Stimulated activated CD8-positive, alpha-beta memory T cell treated with anti-CD3 and anti-CD28 coated beads, Interleukin-4, amount 100 ng/mL, for 4 hours (primary cell): Measurements from ENCODE around the gene FBLN1.
"Not testable (repeated sequence)": the region's sequence is repeated elsewhere in the genome, so short reads cannot be mapped to it uniquely, and the experiment has no call there.

Source experiments
- DNase-seq, 2 donors: peaks; one replicate each; pipeline ENCODE4 v3.0.0-alpha.2; 2020; ENCODE audit warnings: low read depth in 2 of 2, low spot score in 1 of 2

FBLN1 gene

DNA sequence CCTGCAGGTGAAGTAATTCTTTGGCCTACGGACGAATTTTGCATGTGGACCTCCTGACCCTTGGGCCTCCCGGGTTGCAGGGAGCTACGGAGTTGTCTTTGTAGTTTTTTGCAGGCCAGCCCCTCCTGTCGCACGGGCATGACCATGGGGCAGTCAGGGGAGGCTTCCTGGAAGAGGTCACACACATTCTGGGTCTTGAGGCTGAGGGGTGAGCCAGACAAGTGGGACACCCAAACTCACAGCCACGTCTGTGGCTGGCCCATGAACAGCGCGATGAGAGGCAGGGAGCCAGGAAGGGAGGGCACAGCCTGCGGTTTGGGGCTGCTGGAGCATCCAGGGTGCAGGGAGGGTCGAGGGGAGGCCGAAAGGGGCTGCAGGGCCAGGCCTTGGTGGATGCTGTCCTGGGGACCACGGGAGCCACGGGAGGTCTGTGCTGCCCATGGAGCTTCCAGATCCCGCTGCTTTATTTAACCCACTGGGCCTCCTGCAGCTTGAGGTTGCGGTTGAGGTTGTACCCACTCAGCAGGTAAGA, 78.9 kb downstream of the FBLN1 start:
- no peak for DNase-seq

DNA sequence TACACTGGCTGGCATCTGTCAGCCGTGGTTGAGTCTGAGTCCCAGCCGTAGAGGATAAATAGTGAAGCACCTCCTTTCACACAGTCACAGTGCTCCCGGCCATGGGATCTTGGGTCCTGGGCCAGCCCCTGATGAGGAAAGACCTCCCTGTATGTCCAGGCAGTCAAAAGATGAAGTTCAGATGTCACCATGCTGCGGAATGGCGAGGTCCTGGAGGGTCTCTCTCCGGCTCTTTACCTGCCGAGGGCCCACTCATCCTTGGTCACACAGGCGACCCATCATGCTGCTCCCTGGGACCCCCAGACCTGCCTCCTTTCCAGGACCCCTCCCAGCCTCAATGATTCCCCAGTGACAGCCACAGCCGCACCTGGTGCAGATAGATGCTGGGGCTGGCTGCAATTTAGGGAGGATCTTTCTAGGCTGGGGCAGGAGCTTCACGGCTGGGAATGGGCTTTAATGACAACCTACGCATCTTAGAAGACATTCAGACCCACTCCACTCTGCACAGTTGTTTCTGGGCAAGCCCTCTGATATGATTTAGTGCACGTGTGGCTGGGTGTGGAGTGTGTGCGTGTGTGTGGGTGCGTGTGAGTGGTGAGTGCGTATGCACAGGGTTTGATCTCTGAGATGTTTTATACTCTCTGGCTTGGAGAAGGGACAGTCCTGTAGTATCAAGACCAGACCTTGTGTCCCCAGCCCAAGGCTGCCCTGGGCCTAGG, 79.7 kb downstream of the FBLN1 start:
- DNase-seq = no peak

DNA sequence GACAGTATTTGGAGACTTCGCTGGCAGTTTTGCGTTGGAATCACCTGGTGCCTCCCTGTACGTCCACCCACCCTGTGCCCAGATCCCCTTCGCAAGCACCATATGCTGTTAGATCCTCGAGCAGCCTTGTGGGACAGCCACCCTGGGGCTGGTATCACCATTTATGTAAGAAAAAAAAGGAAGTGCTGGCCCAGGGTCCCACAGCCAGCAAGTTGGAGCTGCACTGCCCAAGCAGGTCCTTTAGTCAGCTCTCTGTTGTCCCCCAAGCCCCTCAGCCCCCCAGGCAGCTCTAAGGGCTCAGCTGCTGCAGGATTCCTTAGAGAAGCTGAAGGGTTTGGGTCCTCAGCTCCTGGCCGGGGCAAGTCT, 80.3 kb downstream of the FBLN1 start:
- no peak for DNase-seq

DNA sequence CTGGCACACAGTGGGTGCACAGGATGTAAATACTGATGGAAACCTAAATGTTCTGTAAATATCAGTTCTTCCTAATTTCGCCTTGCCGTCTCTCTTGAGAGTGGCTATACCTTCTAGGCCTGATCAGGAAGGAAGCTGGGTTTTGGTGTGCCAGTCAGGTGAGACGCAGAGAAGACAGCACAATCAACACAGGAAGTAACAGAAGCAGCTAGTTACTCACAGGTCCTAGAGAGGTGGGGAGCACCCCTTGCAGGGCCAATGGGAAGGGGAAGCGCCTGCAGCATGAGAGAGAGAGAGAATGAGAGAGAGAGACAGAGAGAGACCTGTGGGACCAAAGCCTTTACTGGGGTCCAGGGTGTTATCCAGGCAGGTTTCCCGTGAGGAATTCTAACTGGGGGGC, 80.8 kb downstream of the FBLN1 start:
- no peak for DNase-seq

DNA sequence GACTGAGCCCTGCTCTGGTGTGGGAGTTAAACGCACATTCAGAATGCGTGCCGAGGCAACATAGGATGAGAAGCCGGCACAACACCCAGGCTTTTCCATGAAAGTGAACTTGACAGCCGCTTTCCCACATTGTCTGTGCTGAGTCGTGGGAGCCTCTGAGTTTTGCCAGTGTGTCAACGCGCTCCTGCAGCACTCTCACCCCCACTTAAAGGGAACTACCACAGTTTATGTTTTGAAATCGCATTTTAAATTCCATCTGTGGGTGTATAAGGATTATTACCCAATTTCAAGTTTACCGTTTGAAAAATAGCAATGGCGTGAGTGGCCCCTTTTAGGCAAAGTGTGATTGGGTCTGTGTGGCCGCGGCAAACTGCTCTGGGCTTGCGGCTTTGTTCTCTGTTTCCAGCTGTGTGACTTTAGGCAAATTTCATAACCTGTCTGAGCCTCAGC, 81.5 kb downstream of the FBLN1 start:
- no peak for DNase-seq

DNA sequence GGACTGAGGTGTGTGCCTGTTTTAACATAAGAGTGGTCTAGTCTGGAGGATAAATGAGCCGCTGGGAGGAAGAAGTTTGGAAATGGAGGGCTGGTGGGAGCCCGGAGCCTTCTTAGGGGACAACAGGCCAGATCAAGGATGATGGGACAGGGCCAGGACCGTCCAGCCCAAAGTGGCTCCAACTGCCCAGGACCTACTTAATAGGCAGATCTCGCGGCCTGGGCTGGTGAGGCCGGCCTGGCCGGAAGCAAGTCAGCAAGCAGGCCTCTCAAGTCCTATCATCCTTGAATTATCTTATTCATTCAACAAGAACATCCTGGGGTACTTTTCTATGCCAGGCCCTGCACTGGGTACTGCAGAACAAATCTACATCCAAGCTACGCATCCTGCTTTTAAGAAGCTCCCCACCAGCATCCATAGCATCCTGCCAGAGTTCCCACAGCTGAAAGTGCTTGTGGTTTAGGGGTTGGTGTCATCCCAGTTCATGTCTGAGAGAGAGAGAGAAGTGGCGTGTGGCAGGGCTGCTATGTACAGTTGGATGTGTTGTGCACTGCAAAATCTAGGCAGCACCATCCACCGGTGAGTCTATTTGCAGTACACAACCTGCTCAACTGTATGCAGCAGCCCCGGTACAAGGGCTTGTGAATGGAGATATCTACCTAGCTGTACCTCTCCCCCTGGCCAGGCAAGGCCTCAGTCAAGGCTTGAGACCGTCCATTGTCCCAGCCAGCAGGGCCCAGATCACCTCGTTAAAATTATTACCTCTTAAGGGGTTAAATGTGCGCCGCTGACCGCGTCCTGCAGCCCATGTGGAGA, 82.1 kb downstream of the FBLN1 start:
- DNase-seq = no peak

DNA sequence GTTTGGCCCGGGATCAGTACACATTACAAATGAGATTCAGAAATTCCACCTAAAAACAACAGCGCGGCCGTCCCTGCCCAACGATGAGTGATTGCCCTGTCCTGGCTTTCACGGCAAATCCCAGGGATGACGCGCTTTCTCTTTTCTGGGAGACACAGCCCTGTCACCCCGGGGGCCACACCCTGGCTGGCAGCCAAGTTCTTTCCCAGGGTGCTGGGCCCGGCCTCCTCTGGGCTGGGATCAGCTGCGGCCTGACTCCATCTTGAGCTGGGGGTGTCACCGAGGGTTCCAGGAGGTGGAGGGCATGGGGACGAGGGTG, 82.7 kb downstream of the FBLN1 start:
- DNase-seq = no peak

DNA sequence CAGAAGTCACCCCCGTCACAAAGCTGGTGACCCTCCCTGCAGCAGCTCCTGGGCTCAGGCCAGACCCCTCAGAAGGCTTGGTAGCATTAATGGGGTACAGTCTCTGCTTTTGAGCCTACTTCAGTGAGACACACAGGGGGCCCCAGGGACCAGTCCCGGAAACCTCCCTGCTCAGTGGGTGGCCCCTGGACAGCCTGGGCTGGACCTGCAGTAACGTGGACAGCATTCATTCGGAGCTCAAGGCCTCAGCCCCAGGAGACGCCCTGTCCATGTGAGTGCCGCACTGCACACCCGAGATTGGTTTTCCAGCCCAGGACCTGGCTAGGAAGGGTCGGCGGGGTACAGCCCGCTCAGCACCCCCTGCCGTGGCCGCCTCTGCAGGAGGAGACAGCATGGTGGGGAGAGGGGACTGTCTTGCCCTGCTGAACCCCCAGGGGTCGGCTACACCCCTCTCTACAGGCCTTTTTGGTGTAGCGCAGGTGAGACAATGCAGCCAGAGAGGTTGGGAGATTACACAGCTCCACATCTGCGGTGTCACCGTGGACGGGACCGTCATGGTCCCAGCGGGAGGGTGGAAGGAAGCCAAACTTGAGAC, 83.4 kb downstream of the FBLN1 start:
- DNase-seq = no peak

DNA sequence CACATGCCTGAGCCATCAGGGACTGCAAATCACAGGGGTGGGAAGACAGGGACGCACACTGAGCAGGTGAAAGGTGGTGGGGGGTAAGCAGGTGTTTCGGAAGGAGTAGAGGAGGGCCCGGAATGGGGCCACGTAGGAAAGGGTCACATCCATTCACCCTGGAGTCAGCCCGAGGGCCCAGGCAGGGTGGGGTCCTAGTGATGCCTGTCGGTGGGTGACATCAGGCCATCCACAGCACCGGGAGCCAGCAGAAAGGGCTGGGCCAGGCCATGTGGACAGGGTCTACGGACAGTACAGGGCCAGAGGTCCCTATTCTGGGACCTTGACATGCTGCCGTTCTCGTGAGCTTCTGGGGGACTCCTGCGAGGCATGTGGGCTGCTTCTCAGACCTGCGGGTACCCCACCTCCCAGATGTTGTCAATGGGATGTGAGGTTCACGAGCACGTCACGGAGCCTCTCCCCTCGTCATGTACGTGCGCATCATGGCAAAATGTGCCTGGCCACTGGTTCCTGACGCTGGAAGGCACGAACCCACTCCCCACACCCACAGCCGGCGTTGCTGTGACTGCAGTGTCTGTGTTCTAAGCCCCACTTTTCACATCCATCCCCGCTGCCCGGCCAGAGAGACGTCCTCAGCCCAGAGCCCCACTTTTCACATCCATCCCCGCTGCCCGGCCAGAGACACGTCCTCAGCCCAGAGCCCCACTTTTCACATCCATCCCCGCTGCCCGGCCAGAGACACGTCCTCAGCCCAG, 84.1 kb downstream of the FBLN1 start:
- DNase-seq = no peak

DNA sequence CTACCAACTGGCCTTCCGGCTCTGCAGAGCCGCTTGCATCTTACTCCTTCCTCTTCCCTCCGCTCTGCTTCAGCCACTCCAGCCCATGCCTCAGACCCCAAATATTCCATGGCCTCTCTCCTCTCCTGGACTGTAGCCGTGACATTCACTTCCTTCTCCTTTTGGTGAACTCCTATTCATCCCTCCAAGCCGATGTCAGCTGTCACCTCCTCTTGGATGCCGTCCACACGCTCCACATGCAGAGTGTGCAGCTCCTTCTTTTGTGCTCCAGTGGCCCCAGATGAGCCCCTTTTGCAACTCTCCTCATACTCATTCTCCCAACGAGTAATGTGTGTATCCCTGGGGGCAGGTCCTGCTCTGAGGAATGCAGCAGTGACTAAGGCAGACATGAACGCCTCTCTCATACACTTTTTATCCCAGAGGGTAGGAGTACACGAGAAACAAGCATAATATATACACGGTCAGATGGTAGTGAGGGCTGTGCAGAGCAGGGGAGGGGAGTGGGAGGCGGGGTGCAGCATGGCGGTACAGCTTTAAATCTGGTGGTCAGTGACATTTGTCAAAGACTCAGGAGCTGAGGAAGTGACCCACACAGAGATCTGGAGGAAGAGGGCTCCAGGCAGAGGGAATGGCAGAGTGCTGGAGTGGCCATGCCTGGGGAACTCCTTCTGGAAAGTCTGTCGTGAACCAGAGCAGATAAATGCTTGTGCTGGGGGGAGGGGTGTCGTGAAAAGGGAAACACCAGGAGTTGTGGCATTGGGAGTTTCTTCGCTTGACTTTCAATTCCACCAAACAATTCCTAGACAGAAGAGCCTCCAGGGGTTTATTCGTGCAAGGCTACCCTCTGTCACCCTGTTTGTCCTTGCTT, 85.2 kb downstream of the FBLN1 start:
- no peak for DNase-seq

DNA sequence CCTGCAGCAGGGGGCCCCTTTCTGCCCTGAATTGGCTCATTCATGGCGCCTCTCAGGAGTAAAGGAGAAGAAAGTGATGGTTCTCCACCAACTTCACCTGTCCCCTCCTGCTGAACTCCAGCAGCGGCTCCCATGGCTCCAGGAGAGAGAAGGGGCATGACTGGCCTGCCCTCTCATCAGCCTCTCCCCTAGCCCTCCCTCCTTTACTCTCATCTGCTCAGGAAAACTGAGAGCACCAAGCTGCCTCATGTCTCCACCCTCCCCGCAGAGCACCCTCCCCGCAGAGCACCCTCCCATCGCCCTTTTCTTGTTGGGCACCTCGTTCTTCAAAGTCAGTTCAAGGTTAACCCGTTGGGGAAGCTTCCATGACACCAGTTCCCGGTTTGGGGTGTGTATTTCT, 86.9 kb downstream of the FBLN1 start:
- no peak for DNase-seq

DNA sequence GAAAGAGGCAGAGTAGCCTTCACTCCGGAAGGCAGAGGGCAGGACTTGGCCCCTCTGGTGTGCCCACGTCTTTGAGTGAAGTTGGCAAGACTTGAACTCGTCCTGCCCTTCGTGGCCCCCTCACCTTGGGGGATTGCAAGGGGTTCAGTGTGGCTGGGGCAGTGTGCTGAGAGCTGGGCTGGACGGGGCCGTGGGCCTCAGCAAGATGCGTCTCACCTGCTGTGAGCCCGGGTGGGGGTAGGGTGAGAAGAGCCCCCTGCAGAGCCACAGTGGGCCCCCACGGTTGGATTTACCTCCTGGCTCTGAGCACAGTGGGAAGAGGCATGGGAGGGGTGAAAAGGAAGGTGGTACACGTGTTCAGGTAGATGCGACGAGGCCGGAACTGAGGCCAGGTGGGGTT, 87.6 kb downstream of the FBLN1 start:
- no peak for DNase-seq

DNA sequence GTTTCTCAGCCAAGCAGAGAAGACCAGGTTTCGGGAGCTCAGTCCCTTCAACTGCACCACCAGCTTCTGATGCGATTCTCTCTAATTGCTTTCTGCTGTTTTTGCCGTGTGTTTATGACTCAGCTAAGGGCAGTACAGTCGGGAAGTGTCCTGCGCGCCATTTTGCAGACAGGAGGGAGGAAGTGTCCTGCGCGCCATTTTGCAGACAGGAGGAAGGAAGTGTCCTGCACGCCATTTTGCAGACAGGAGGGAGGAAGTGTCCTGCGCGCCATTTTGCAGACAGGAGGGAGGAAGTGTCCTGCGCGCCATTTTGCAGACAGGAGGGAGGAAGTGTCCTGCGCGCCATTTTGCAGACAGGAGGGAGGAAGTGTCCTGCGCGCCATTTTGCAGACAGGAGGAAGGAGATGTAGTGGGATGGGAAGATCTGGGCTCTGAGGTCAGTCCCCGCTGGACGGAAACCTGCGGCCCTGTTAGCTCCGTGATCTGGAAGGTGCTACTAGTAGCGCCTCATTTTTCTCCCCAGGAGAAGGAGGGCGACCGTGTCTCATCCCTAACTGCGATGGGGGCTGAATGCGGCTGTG, 89.0 kb downstream of the FBLN1 start:
- DNase-seq = not testable (repeated sequence)

DNA sequence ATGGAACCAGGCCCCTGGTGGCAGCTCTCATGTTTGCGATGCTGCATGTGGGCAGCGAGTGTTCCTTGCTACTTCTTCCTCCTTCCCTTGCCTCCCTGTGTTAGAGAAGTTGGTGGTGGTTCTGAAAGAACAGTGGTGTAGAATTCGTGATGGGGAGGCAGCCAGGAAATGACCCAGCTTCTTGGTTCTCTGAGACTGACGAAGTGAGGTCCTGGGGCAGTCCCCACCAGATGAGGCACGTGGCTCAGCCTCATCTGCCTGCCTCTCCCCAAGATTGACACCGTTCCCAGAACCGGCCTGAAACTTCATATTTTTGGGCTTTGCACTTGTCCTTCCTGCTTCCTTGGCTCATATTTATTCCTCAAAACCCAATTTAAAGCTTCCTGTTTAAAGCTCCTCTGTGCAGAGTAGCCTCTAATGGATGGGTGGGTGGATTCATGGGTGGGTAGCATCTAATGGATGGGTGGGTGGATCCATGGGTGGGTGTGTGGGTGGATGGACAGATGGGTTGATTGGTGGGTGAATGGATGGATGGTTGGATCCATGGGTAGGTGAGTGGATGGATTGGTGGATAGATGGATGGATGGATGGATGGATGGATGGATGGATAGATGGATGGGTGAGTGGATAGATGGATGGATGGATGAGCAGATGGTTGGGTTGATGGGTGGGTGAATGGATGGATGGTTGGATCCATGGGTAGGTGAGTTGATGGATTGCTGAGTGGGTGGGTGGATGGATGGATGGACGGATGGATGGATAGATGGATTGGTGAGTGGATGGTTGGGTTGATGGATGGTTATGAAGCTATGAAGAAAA, 91.6 kb downstream of the FBLN1 start:
- DNase-seq = no peak

DNA sequence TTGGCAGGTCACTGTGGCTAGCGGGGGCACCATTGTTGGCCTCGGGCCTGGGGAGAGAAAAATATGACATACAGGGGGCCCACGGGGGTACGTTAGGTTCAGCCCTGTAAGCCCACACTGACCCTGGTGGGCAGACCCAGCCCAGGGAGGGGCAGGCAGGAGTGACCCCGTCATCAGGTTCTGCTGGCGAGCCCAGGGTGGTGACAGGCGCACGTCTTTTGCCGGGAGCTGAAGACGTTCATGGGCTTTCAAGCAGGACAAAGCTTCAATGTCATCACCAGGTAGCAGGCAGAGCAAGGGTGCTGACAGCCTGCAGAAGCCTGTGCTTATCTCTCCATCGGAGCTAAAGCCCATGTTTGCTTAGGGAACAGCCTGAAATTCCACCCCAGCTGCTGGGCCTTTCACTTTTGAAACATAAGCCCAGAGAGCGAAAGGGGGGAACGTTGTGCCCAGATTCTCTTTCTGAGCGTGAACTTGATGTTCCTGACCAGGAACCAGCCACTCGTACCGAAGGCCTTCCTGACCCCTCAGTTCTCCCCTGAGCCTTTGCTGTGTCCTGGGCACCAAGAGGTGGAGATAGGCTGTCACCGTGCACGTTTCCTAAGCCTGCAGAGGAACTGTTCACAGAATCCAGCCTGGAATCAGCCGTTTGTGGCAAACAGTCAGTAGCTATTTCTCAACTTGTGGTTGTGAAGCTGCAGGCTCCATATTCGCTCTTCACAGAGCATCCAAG, 94.9 kb downstream of the FBLN1 start:
- DNase-seq = no peak

DNA sequence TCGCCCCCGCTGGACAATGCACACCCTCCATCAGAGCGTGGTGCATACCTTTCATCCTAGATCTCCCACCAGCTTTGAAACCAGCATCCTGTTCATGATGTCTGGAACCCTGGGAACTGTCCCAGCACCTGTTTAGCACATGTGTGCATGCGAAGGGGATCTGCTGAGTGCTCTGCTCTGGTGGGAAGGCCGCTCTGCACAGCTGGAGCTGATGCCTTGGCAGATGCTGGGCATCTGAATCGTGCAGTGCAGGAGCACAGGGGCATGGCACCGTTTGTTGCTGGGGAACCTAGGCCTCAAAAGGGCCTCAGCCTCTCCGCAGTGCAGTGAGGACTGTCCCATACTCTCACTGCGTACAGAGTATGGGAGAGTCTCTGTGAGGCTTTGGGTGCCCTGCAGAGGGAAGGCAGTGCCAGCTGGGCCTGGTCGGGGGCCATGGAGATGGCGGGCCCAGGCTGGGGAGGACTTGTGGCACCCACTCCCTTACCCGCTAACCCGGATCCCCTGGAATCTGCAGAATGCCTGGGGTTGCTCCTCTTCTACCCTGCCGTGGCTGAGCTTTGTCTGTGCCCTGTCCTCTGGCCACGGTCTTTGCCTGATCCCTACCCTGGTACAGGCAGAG, 96.0 kb downstream of the FBLN1 start:
- no peak for DNase-seq

DNA sequence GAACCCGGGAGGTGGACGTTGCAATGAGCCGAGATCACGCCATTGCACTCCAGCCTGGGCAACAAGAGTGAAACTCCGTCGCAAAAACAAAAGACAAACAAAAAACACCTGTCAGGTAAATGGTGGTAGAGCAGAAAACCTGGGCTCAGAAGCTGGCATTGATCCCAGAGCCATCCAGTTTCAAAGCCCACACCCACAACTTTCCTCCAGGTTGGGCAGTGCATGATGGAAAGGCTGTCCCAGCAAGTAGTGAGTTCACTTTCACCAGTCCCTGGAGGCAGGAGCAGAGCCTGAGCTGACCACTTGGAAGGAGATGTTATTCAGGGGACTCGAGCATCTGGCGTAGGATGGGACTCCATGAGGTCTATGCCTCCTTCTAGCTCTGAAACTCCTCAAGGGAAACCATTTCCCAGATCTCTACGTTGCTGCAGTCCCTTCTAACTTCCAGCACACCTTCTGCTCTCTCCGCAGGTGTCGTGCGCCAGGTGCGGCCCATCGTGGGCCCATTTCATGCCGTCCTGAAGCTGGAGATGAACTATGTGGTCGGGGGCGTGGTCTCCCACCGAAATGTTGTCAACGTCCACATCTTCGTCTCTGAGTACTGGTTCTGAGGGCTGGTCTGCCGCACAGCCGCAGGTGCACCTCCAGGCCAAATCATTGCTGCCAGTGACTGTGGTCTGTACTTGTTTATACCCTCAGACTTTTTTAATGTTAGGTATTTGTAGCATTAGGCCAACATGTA, 97.3 kb downstream of the FBLN1 start:
- DNase-seq = no peak
